HG03159 (cell line): ENCODE results near the gene QPCT.
"Not testable (repeated sequence)": the region's sequence is repeated elsewhere in the genome, so short reads cannot be mapped to it uniquely, and the experiment has no call there.

ENCODE experiments used
- ATAC-seq: cut with Tn5 transposase; IDR thresholded peaks from one replicate; pipeline ENCODE4 v1.9.1; 2021; ENCODE audit warnings: mild to moderate bottlenecking, moderate library complexity; ENCODE audit not compliant: unreplicated experiment

The QPCT gene

GRCh38 chr2:37389395-37389794, 45.0 kb downstream of the QPCT start:
- no peak for ATAC-seq

- ATAC-seq, result peak; percentile 93
These were observed 45.7 kb downstream of the QPCT start for GRCh38 chr2:37389989-37390765.

GRCh38 chr2:37390777-37391176, 46.3 kb downstream of the QPCT start:
- peak; percentile 11 for ATAC-seq

GRCh38 chr2:37391711-37392110, 47.3 kb downstream of the QPCT start:
- ATAC-seq, result no peak

GRCh38 chr2:37392428-37392827, 48.0 kb downstream of the QPCT start:
- ATAC-seq, result no peak

- ATAC-seq, result no peak
These were observed 49.8 kb downstream of the QPCT start for GRCh38 chr2:37394263-37394662.

- ATAC-seq, result no peak
These were observed 50.5 kb downstream of the QPCT start for GRCh38 chr2:37394796-37395555.

GRCh38 chr2:37396890-37397565, 52.6 kb downstream of the QPCT start:
- ATAC-seq, result no peak

- no peak for ATAC-seq
These were observed 54.6 kb downstream of the QPCT start for GRCh38 chr2:37398990-37399389.

- no peak for ATAC-seq
These were observed 55.6 kb downstream of the QPCT start for GRCh38 chr2:37400041-37400440.

GRCh38 chr2:37402636-37403035, 58.2 kb downstream of the QPCT start:
- ATAC-seq, result no peak

GRCh38 chr2:37405781-37406180, 61.4 kb downstream of the QPCT start:
- ATAC-seq, result no peak

GRCh38 chr2:37412231-37412630, 67.8 kb downstream of the QPCT start:
- no peak for ATAC-seq

GRCh38 chr2:37413911-37414469, 69.6 kb downstream of the QPCT start:
- ATAC-seq, result not testable (repeated sequence)

GRCh38 chr2:37414470-37414949, 70.1 kb downstream of the QPCT start:
- no peak for ATAC-seq

- ATAC-seq, result no peak
These were observed 70.8 kb downstream of the QPCT start for GRCh38 chr2:37415128-37415820.

- no peak for ATAC-seq
These were observed 72.9 kb downstream of the QPCT start for GRCh38 chr2:37417321-37417720.

- no peak for ATAC-seq
These were observed 74.5 kb downstream of the QPCT start for GRCh38 chr2:37418956-37419355.

GRCh38 chr2:37421686-37422085, 77.3 kb downstream of the QPCT start:
- ATAC-seq, result no peak

GRCh38 chr2:37422816-37423215, 78.4 kb downstream of the QPCT start:
- no peak for ATAC-seq
